Measurements from ENCODE around the gene SHISA9. TPM values are rescaled to one million over a fixed set of nuclear protein-coding genes. Genes with fewer than 3 reads are reported as not detected.

The SHISA9 gene
- total and polyA plus RNA-seq, 2 of the 4 experiments (the other 2 are of a cell fraction) = under 0.01 TPM; not detected in 1

DNA sequence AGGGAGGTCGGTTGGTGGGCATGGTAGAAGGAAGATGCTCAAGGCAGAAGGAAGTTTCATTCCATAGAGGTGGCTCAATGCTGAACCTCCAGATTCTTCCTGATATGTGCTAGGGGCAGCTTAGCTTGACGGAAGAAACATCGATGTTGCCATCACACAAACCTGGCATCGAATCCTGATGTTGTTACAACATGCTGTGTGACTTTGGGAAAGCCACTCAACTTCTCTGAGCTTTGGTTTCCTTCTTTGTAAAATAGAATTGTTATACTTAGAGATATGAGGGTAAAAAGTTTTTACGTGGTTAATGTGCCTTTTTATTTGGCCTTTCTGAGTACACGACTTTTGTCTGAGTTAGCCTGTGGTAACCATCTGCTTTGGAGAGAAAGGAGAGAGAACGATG, 287.9 kb downstream of the SHISA9 start:
- Histone ChIP-seq H3K4me1 (ENCODE audit: control insufficient read depth, insufficient read depth, low read length) (no peaks in the 10 kb centered on the region), H3K79me1 (ENCODE audit: low read depth in 1 of 2, low read length in 2 of 2) (no peaks in the 10 kb centered on the region), H2BK120ac (ENCODE audit: low read depth, low read length) (no peak overlapping the region), H3K56ac (ENCODE audit: extremely low read depth, insufficient read depth, low read length) (no peak overlapping the region), H4K20me1 (ENCODE audit: insufficient read depth, low read length) (no peaks in the 10 kb centered on the region), H3K18ac (ENCODE audit: low read depth, low read length) (no peak overlapping the region), H2BK20ac (ENCODE audit: low read depth, low read length) (no peak overlapping the region), H4K91ac (ENCODE audit: insufficient read depth, low read depth, low read length) (no peak overlapping the region), H2AFZ (replicated peaks; ENCODE audit: low read length, poor library complexity) (no peak overlapping the region), H4K8ac (ENCODE audit: low read depth in 2 of 2, low read length in 2 of 2) (no peak overlapping the region), H3K36me3 (ENCODE audit: control insufficient read depth, insufficient read depth, low read length) (no peaks in the 10 kb centered on the region), H2BK15ac (ENCODE audit: low read depth, low read length) (no peak overlapping the region), H3K14ac (replicated peaks; ENCODE audit: low read depth, low read length) (no peak overlapping the region), H3K27ac (ENCODE audit: insufficient read depth, low read length) (no peak overlapping the region), H2AK5ac (ENCODE audit: low read depth, low read length) (no peak overlapping the region), H3K4me2 (ENCODE audit: low read depth, low read length) (no peak overlapping the region), H3K9me1 (ENCODE audit: insufficient read depth, low read length) (no peaks in the 10 kb centered on the region), H2AK9ac (replicated peaks; ENCODE audit: low read depth, low read length, poor library complexity) (no peak overlapping the region), H3K23ac (ENCODE audit: low read depth, low read length) (no peak overlapping the region), H3K27me3 (ENCODE audit: control insufficient read depth, insufficient read depth, low read length) (no peaks in the 10 kb centered on the region), H3K4me3 (ENCODE audit: insufficient read depth, low read depth, low read length) (no peak overlapping the region), H3K4ac (ENCODE audit: low read depth, low read length) (no peak overlapping the region), H4K5ac (ENCODE audit: low read depth, low read length) (no peak overlapping the region), H3K9me3 (ENCODE audit: control insufficient read depth, insufficient read depth, low read length) (peaks cover 15% of the 10 kb centered on the region; the same call in 1 of the 2 replicates), H3K9ac (ENCODE audit: low read depth, low read length) (no peak overlapping the region), H2BK5ac (ENCODE audit: low read depth, low read length, poor library complexity, severe bottlenecking) (no peak overlapping the region)
- in situ Hi-C loops (cut with MboI; ENCODE audit: low sequenced_read_pairs) (no loop called here), intact Hi-C loops (cut with micrococcal nuclease) (no loop called here), dilution Hi-C loops (cut with HindIII; ENCODE audit: low sequenced_read_pairs, unreplicated experiment) (no loop called here)
- CTCF ChIA-PET = no interaction called here
- BruUV-seq (replicated peaks) = no TSS peak
- POLR2A ChIA-PET (ENCODE audit: unreplicated experiment) = no interaction called here
- ATAC-seq (ENCODE audit: low read depth) = no peak
- WGBS, 2 experiments (ENCODE audit: extremely low coverage in 2 of 2, insufficient read length in 1 of 2) = 63% methylated on average over 5 of the region's 7 CpGs; no CpG with 5 or more reads in 1 of the 2 experiments
- DNase-seq = no peak
- TF ChIP-seq CEBPB (IDR thresholded peaks at IDR 0.05; ENCODE audit: low read depth, low read length) = no peak
- no peak for TF ChIP-seq FOS (IDR thresholded peaks at IDR 0.05; ENCODE audit: low read depth, low read length)
- TF ChIP-seq RFX5 (IDR thresholded peaks at IDR 0.05; ENCODE audit: low read depth, low read length) = no peak
- TF ChIP-seq POLR2A (IDR thresholded peaks at IDR 0.05; ENCODE audit: low read depth, low read length) = no peak
- no peak for TF ChIP-seq NFE2L2 (IDR thresholded peaks at IDR 0.05; ENCODE audit: low read depth, low read length)
- TF ChIP-seq, protein P1, sequence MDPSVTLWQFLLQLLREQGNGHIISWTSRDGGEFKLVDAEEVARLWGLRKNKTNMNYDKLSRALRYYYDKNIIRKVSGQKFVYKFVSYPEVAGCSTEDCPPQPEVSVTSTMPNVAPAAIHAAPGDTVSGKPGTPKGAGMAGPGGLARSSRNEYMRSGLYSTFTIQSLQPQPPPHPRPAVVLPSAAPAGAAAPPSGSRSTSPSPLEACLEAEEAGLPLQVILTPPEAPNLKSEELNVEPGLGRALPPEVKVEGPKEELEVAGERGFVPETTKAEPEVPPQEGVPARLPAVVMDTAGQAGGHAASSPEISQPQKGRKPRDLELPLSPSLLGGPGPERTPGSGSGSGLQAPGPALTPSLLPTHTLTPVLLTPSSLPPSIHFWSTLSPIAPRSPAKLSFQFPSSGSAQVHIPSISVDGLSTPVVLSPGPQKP (IDR thresholded peaks at IDR 0.05; ENCODE audit: borderline replicate concordance, low read depth, low read length) = no peak
- no peak for TF ChIP-seq RAD21 (IDR thresholded peaks at IDR 0.05; ENCODE audit: low read length)
- TF ChIP-seq, protein P2, sequence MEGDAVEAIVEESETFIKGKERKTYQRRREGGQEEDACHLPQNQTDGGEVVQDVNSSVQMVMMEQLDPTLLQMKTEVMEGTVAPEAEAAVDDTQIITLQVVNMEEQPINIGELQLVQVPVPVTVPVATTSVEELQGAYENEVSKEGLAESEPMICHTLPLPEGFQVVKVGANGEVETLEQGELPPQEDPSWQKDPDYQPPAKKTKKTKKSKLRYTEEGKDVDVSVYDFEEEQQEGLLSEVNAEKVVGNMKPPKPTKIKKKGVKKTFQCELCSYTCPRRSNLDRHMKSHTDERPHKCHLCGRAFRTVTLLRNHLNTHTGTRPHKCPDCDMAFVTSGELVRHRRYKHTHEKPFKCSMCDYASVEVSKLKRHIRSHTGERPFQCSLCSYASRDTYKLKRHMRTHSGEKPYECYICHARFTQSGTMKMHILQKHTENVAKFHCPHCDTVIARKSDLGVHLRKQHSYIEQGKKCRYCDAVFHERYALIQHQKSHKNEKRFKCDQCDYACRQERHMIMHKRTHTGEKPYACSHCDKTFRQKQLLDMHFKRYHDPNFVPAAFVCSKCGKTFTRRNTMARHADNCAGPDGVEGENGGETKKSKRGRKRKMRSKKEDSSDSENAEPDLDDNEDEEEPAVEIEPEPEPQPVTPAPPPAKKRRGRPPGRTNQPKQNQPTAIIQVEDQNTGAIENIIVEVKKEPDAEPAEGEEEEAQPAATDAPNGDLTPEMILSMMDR (conservative IDR thresholded peaks at IDR 0.05; ENCODE audit: low read depth, low read length) = no peak
- TF ChIP-seq MAFK (IDR thresholded peaks at IDR 0.05; ENCODE audit: low read depth, low read length) = no peak
- no peak for TF ChIP-seq BHLHE40 (IDR thresholded peaks at IDR 0.05; ENCODE audit: low read depth, low read length)
- no peak for TF ChIP-seq MAZ (IDR thresholded peaks at IDR 0.05; ENCODE audit: borderline replicate concordance, low read depth, low read length)
- TF ChIP-seq MXI1 (IDR thresholded peaks at IDR 0.05; ENCODE audit: borderline replicate concordance, low read depth, low read length) = no peak
- TF ChIP-seq CHD1 (IDR thresholded peaks at IDR 0.05; ENCODE audit: low read depth, low read length) = no peak
- no peak for TF ChIP-seq SMC3 (IDR thresholded peaks at IDR 0.05; ENCODE audit: low read depth, low read length)
- TF ChIP-seq, protein P3, sequence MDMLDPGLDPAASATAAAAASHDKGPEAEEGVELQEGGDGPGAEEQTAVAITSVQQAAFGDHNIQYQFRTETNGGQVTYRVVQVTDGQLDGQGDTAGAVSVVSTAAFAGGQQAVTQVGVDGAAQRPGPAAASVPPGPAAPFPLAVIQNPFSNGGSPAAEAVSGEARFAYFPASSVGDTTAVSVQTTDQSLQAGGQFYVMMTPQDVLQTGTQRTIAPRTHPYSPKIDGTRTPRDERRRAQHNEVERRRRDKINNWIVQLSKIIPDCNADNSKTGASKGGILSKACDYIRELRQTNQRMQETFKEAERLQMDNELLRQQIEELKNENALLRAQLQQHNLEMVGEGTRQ (IDR thresholded peaks at IDR 0.05; ENCODE audit: low read depth, low read length) = no peak
- no peak for TF ChIP-seq RCOR1 (IDR thresholded peaks at IDR 0.05; ENCODE audit: insufficient replicate concordance, low read length)
